ENCODE results near the gene INAVA.
"Not testable (repeated sequence)": the region's sequence is repeated elsewhere in the genome, so short reads cannot be mapped to it uniquely, and the experiment has no call there.

Gene INAVA

GRCh38 chr1:200934676-200935245 lies 40.1 kb downstream of the INAVA start:
- H3K36me3 Mint-ChIP-seq = no peaks in the 10 kb centered on the region
- no peak overlapping the region for H3K4me3 Mint-ChIP-seq
- CTCF ChIA-PET = no interaction called here
- peaks cover 10% of the 10 kb centered on the region for H3K4me1 Mint-ChIP-seq
- H3K27me3 Mint-ChIP-seq = peaks cover 21% of the 10 kb centered on the region
- H3K9me3 Mint-ChIP-seq = peaks cover 6% of the 10 kb centered on the region
- DNase-seq = no peak
- H3K27ac Mint-ChIP-seq = no peak overlapping the region

- H3K27ac Mint-ChIP-seq, H3K36me3 Mint-ChIP-seq, H3K4me3 Mint-ChIP-seq, DNase-seq, CTCF ChIA-PET, H3K4me1 Mint-ChIP-seq, H3K9me3 Mint-ChIP-seq: not testable (repeated sequence)
- peaks cover 19% of the 10 kb centered on the region for H3K27me3 Mint-ChIP-seq
Measured at GRCh38 chr1:200935286-200935962, 40.7 kb downstream of the INAVA start.

GRCh38 chr1:200938955-200939354 lies 44.3 kb downstream of the INAVA start:
- peaks cover 9% of the 10 kb centered on the region for H3K4me1 Mint-ChIP-seq

GRCh38 chr1:200945111-200945510 lies 50.4 kb downstream of the INAVA start:
- Mint-ChIP-seq H3K27me3 (peaks cover 48% of the 10 kb centered on the region), H3K27ac (no peak overlapping the region), H3K4me1 (no peaks in the 10 kb centered on the region), H3K36me3 (peaks cover 4% of the 10 kb centered on the region), H3K4me3 (no peak overlapping the region), H3K9me3 (peaks cover 10% of the 10 kb centered on the region)
- CTCF ChIA-PET = no interaction called here
- DNase-seq = no peak

More at GRCh38 chr1:200938955-200939354, 44.3 kb downstream of the INAVA start:
- Mint-ChIP-seq H3K27me3 (peaks cover 24% of the 10 kb centered on the region), H3K36me3 (peaks cover 1% of the 10 kb centered on the region), H3K9me3 (peaks cover 5% of the 10 kb centered on the region), H3K4me3 (no peak overlapping the region), H3K27ac (no peak overlapping the region)
- CTCF ChIA-PET = no interaction called here
- DNase-seq = peak; percentile 47

GRCh38 chr1:200947059-200947566 lies 52.4 kb downstream of the INAVA start:
- Mint-ChIP-seq H3K36me3 (peaks cover 3% of the 10 kb centered on the region), H3K27ac (no peak overlapping the region), H3K9me3 (peaks cover 7% of the 10 kb centered on the region), H3K4me3 (no peak overlapping the region), H3K4me1 (no peaks in the 10 kb centered on the region), H3K27me3 (peaks cover 45% of the 10 kb centered on the region)
- DNase-seq = no peak
- CTCF ChIA-PET = interaction anchor here (0.6 kb wide), 1 partner anchor 30 kb away, joined by 3 read pairs; no protein-coding TSS in a partner anchor

- H3K4me1 Mint-ChIP-seq = no peaks in the 10 kb centered on the region
- H3K36me3 Mint-ChIP-seq = no peaks in the 10 kb centered on the region
- no peak overlapping the region for H3K4me3 Mint-ChIP-seq
- peaks cover 5% of the 10 kb centered on the region for H3K9me3 Mint-ChIP-seq
- H3K27ac Mint-ChIP-seq = no peak overlapping the region
- CTCF ChIA-PET = interaction anchor here (1.3 kb wide), 1 partner anchor 23 kb away, joined by 4 read pairs; no protein-coding TSS in a partner anchor
- H3K27me3 Mint-ChIP-seq = peaks cover 35% of the 10 kb centered on the region
- DNase-seq = no peak
Measured at GRCh38 chr1:200949626-200950025, 54.9 kb downstream of the INAVA start.

GRCh38 chr1:200951016-200951415 lies 56.3 kb downstream of the INAVA start:
- DNase-seq = no peak
- CTCF ChIA-PET = no interaction called here
- no peak overlapping the region for H3K4me3 Mint-ChIP-seq
- no peaks in the 10 kb centered on the region for H3K4me1 Mint-ChIP-seq
- H3K27me3 Mint-ChIP-seq = peaks cover 30% of the 10 kb centered on the region
- no peaks in the 10 kb centered on the region for H3K36me3 Mint-ChIP-seq
- H3K27ac Mint-ChIP-seq = no peak overlapping the region
- H3K9me3 Mint-ChIP-seq = peaks cover 5% of the 10 kb centered on the region

- Mint-ChIP-seq H3K36me3 (no peaks in the 10 kb centered on the region), H3K9me3 (no peaks in the 10 kb centered on the region), H3K27ac (no peak overlapping the region), H3K4me3 (no peak overlapping the region), H3K4me1 (no peaks in the 10 kb centered on the region), H3K27me3 (peaks cover 39% of the 10 kb centered on the region)
- no peak for DNase-seq
- CTCF ChIA-PET = no interaction called here
Measured at GRCh38 chr1:200954434-200954833, 59.7 kb downstream of the INAVA start.

- Mint-ChIP-seq H3K27me3 (peaks cover 33% of the 10 kb centered on the region), H3K4me1 (no peaks in the 10 kb centered on the region), H3K4me3 (no peak overlapping the region), H3K9me3 (no peaks in the 10 kb centered on the region), H3K36me3 (no peaks in the 10 kb centered on the region), H3K27ac (no peak overlapping the region)
- CTCF ChIA-PET = interaction anchor here (2.7 kb wide), 1 partner anchor 14 kb away, joined by 9 read pairs; no protein-coding TSS in a partner anchor
- no peak for DNase-seq
Measured at GRCh38 chr1:200958597-200958996, 63.9 kb downstream of the INAVA start.

- Mint-ChIP-seq H3K27ac (no peak overlapping the region), H3K36me3 (no peaks in the 10 kb centered on the region), H3K27me3 (peaks cover 36% of the 10 kb centered on the region), H3K9me3 (no peaks in the 10 kb centered on the region), H3K4me1 (no peaks in the 10 kb centered on the region), H3K4me3 (no peak overlapping the region)
- DNase-seq = no peak
- CTCF ChIA-PET = interaction anchor here (2.7 kb wide), 1 partner anchor 13 kb away, joined by 9 read pairs; no protein-coding TSS in a partner anchor
Measured at GRCh38 chr1:200959411-200959921, 64.8 kb downstream of the INAVA start.

- CTCF ChIA-PET = no interaction called here
- no peak overlapping the region for H3K4me3 Mint-ChIP-seq
- no peak overlapping the region for H3K27ac Mint-ChIP-seq
- H3K36me3 Mint-ChIP-seq = no peaks in the 10 kb centered on the region
- H3K27me3 Mint-ChIP-seq = peaks cover 36% of the 10 kb centered on the region
- H3K4me1 Mint-ChIP-seq = no peaks in the 10 kb centered on the region
- DNase-seq = no peak
- no peaks in the 10 kb centered on the region for H3K9me3 Mint-ChIP-seq
Measured at GRCh38 chr1:200960236-200960947, 65.7 kb downstream of the INAVA start.

GRCh38 chr1:200960948-200961340 lies 66.2 kb downstream of the INAVA start:
- Mint-ChIP-seq H3K4me3 (no peak overlapping the region), H3K9me3 (no peaks in the 10 kb centered on the region), H3K36me3 (no peaks in the 10 kb centered on the region), H3K4me1 (no peaks in the 10 kb centered on the region), H3K27ac (no peak overlapping the region), H3K27me3 (peaks cover 32% of the 10 kb centered on the region)
- CTCF ChIA-PET = no interaction called here
- no peak for DNase-seq

- CTCF ChIA-PET = interaction anchor here (1.6 kb wide), 1 partner anchor 9 kb away, joined by 7 read pairs; no protein-coding TSS in a partner anchor
- not testable (repeated sequence) for H3K4me1 Mint-ChIP-seq, DNase-seq, H3K9me3 Mint-ChIP-seq, H3K27ac Mint-ChIP-seq, H3K36me3 Mint-ChIP-seq, H3K4me3 Mint-ChIP-seq
- H3K27me3 Mint-ChIP-seq = peaks cover 28% of the 10 kb centered on the region
Measured at GRCh38 chr1:200962151-200962550, 67.5 kb downstream of the INAVA start.

- Mint-ChIP-seq H3K27ac (peak overlapping the region; percentile 63), H3K4me3 (no peak overlapping the region), H3K36me3 (no peaks in the 10 kb centered on the region), H3K27me3 (peaks cover 24% of the 10 kb centered on the region), H3K4me1 (no peaks in the 10 kb centered on the region), H3K9me3 (no peaks in the 10 kb centered on the region)
- CTCF ChIA-PET = interaction anchor here (1.6 kb wide), 1 partner anchor 9 kb away, joined by 7 read pairs; no protein-coding TSS in a partner anchor
- no peak for DNase-seq
Measured at GRCh38 chr1:200962631-200963030, 67.9 kb downstream of the INAVA start.

All from activated naive CD4-positive, alpha-beta T cell treated with anti-CD3 and anti-CD28 coated beads, Interleukin-2, amount 10 ng/mL, durations not matched to agents 7 days and 5 days (primary cell).